HepG2 (cell line): ENCODE data around the gene B4GALT5. TPM values are rescaled to one million over a fixed set of nuclear protein-coding genes. Genes with fewer than 3 reads are reported as not detected.
A peak's percentile ranks its signal among the peaks of the same experiment; 100 is the strongest.

Experiments
- ATAC-seq: fragments of 200-7000 bp; cut with Tn5 transposase; 3 replicates; pipeline ENCODE4 v1.9.1; 2020; ENCODE audit warnings: mild to moderate bottlenecking, moderate library complexity
- BruUV-seq: library from RNA; stranded (reverse); fragments of 400-500 nt; replicated peaks from 2 replicates; lab custom pipeline; 2021; lab: Mats Ljungman, UMichigan
- CTCF ChIA-PET: fragments of 300-600 bp; formaldehyde crosslinking; extraction: SDS; loops from one replicate; lab custom pipeline; 2021; ENCODE audit warnings: low total read pairs, inconsistent platforms, low intra/inter-chr PET ratio; lab: Yijun Ruan, JAX
- POLR2A ChIA-PET: fragments of 350-600 bp; sonication (Branson Sonifier 250); formaldehyde crosslinking; loops from one replicate; lab custom pipeline; 2020; ENCODE audit warnings: antibody characterized with exemption, inconsistent platforms; lab: Yijun Ruan, JAX
- DNase-seq: peaks from one replicate; pipeline ENCODE4 v3.0.0-alpha.2; 2015; ENCODE audit warnings: low spot score
- FAIRE-seq: peaks from 3 replicates; lab custom pipeline; 2011; peaks lifted over from hg19 to GRCh38; lab: Jason Lieb, UNC
- H2AFZ ChIP-seq: one replicate; pipeline ENCODE4 v1.6.1; 2011; ENCODE audit warnings: low read length, inconsistent platforms
- H3K27ac ChIP-seq: fragments of 300-600 bp; 3 replicates; pipeline ENCODE4 v1.8.0; 2011; ENCODE audit warnings: mixed run types, mild to moderate bottlenecking, mixed read lengths, low read length, inconsistent platforms; ENCODE audit not compliant: insufficient read depth; ENCODE audit errors: extremely low read length
- H3K27me3 ChIP-seq, 2 experiments: fragments of 200-600 bp in 1 of 2; 2 replicates in 1 of 2; 3 replicates in 1 of 2; pipeline versions ENCODE4 v1.6.0 to v1.8.0; 2011; ENCODE audit warnings: low read length in 2 of 2, mild to moderate bottlenecking in 2 of 2, moderate library complexity in 2 of 2, inconsistent platforms in 1 of 2; ENCODE audit not compliant: insufficient read depth in 2 of 2, control insufficient read depth in 1 of 2
- H3K36me3 ChIP-seq, 2 experiments: fragments of 200-600 bp in 1 of 2; replicated peaks in 1 of 2; 2 replicates in 1 of 2; 3 replicates in 1 of 2; pipeline versions ENCODE4 v1.5.1 to v1.8.0; 2011; ENCODE audit warnings: low read length in 2 of 2, inconsistent platforms in 1 of 2; ENCODE audit not compliant: insufficient read depth in 2 of 2, control insufficient read depth in 1 of 2
- H3K4me1 ChIP-seq: 2 replicates; pipeline ENCODE4 v1.5.1; 2012; ENCODE audit warnings: low read length, inconsistent platforms; ENCODE audit not compliant: insufficient read depth
- H3K4me2 ChIP-seq: 2 replicates; pipeline ENCODE4 v1.6.0; 2011; ENCODE audit warnings: low read depth, low read length, inconsistent platforms
- H3K4me3 ChIP-seq, 3 experiments: fragments of 200-600 bp in 1 of 3; sonication (generic), shearing (Covaris generic) in 1 of 3; replicated peaks in 1 of 3; 2 replicates each; pipeline ENCODE4 v1.5.1; 2011 to 2016; ENCODE audit warnings: low read length in 3 of 3, inconsistent platforms in 2 of 3, low read depth in 2 of 3, mild to moderate bottlenecking in 2 of 3, control low read depth in 1 of 3, mixed read lengths in 1 of 3; ENCODE audit not compliant: insufficient read depth in 1 of 3
- H3K79me2 ChIP-seq: one replicate; pipeline ENCODE4 v1.6.1; 2011; ENCODE audit warnings: low read length, inconsistent platforms; ENCODE audit not compliant: insufficient read depth
- H3K9ac ChIP-seq: 2 replicates; pipeline ENCODE4 v1.6.0; 2011; ENCODE audit warnings: mild to moderate bottlenecking, low read depth, low read length, inconsistent platforms; ENCODE audit not compliant: insufficient read depth
- H3K9me3 ChIP-seq: 2 replicates; pipeline ENCODE4 v1.5.1; 2012; ENCODE audit warnings: mild to moderate bottlenecking, low read length
- H4K20me1 ChIP-seq: 2 replicates; pipeline ENCODE4 v1.6.0; 2011; ENCODE audit warnings: inconsistent platforms, mild to moderate bottlenecking, low read length, moderate library complexity; ENCODE audit not compliant: insufficient read depth
- HOXA9 ChIP-seq: sonication (generic); formaldehyde crosslinking; IDR thresholded peaks from 2 replicates; pipeline ENCODE4 v1.8.1; 2022; ENCODE audit warnings: missing genetic modification reagents, mild to moderate bottlenecking, moderate library complexity, borderline replicate concordance
- JUND ChIP-seq: sonication (generic); formaldehyde crosslinking; IDR thresholded peaks from 2 replicates; pipeline ENCODE4 v1.8.0; 2022; ENCODE audit warnings: mild to moderate bottlenecking, missing genetic modification reagents
- PCBP2 ChIP-seq: fragments of 200-400 bp; formaldehyde crosslinking; optimal IDR thresholded peaks from 2 replicates; pipeline ENCODE3; 2018; ENCODE audit warnings: low read length, low read depth; ENCODE audit not compliant: poor library complexity, severe bottlenecking
- RBM22 ChIP-seq: fragments of 200-400 bp; formaldehyde crosslinking; optimal IDR thresholded peaks from 2 replicates; pipeline ENCODE3; 2017; ENCODE audit warnings: mild to moderate bottlenecking, low read length, moderate library complexity
- SALL1 ChIP-seq: sonication (generic); formaldehyde crosslinking; IDR thresholded peaks from 2 replicates; pipeline ENCODE4 v1.8.0; 2022; ENCODE audit warnings: mild to moderate bottlenecking, missing genetic modification reagents
- USF2 ChIP-seq, 2 experiments: sonication (generic) in 1 of 2; formaldehyde crosslinking in 1 of 2; IDR thresholded peaks; 2 replicates each; pipeline versions ENCODE4 v1.5.1 to v1.6.1; 2011 to 2020; ENCODE audit warnings: borderline replicate concordance in 1 of 2, low read depth in 1 of 2, low read length in 1 of 2, mild to moderate bottlenecking in 1 of 2, missing genetic modification reagents in 1 of 2, moderate library complexity in 1 of 2
- ZNF143 ChIP-seq: sonication (generic); formaldehyde crosslinking; IDR thresholded peaks from 2 replicates; pipeline ENCODE4 v1.4.0; 2020; ENCODE audit warnings: missing genetic modification reagents
- ZNF451 ChIP-seq: sonication (generic); formaldehyde crosslinking; IDR thresholded peaks from 2 replicates; pipeline ENCODE4 v1.5.0; 2020; ENCODE audit warnings: mild to moderate bottlenecking, missing genetic modification reagents
- WGBS: methylation state at CpG from one replicate; pipeline ENCODE4 v1.1.6; 2017; ENCODE audit warnings: low lambda C conversion rate; 5-methylcytosine and 5-hydroxymethylcytosine counted together
- in situ Hi-C: cut with HindIII; loops from 2 replicates; pipeline ENCODE4 v1.10.0; 2017; ENCODE audit warnings: low pct_unique_long_range_greater_than_20kb; ENCODE audit not compliant: extremely low pct_ligation_motif_present
- intact Hi-C: fragments of 100-400 bp; cut with micrococcal nuclease; formaldehyde crosslinking; loops from one replicate; pipeline ENCODE4 v1.10.0; 2022; ENCODE audit not compliant: unreplicated experiment
- polyA plus RNA-seq, 8 experiments: library from polyadenylated mRNA; depleted of rRNA in 3 of 8; stranded (reverse) in 7 of 8; unstranded in 1 of 8; fragments of >200 nt; fragmentation: Illumina TruSeq in 4 of 8; extraction: Trizol in 4 of 8; gene quantifications; 2 replicates each; pipeline versions ENCODE4 v1.2.1 to v1.2.3, GENCODE V29; 2011 to 2016; ENCODE audit warnings: low read depth in 4 of 8, missing spikeins in 1 of 8, mixed read lengths in 1 of 8; ENCODE audit not compliant: insufficient read depth in 1 of 8
- total RNA-seq, 5 experiments: library from RNA; depleted of rRNA; stranded (reverse); fragments of >200 nt; fragmentation: Illumina TruSeq; extraction: Trizol; gene quantifications; 2 replicates each; pipeline ENCODE4 v1.2.3, GENCODE V29; 2016; ENCODE audit warnings: low read depth in 1 of 5
- TF ChIP-seq, protein P1 (sequence below): sonication (generic); formaldehyde crosslinking; IDR thresholded peaks from 2 replicates; pipeline ENCODE4 v1.4.0; 2020; ENCODE audit warnings: missing genetic modification reagents

B4GALT5 gene
- total and polyA plus RNA-seq, 2 of the 13 experiments (the other 11 are each of a cell fraction or from before 2014, with no cell fraction given), result 27.3 to 30.9 TPM

GRCh38 chr20:49635866-49636265, 77.8 kb downstream of the B4GALT5 start:
- no peaks in the 10 kb centered on the region for H4K20me1 ChIP-seq
- 94% methylated on average over 12 of the region's 12 CpGs for WGBS
- POLR2A ChIA-PET, result no interaction called here
- intact Hi-C loops, result no loop called here
- in situ Hi-C loops, result no loop called here
- TF ChIP-seq USF2 (IDR thresholded peaks at IDR 0.05; ENCODE audit: low read depth, low read length) (0 out of 2 replicates have a peak, but pooled peaks have one; percentile 3), USF2 (CRISPR knock-in tag; IDR thresholded peaks at IDR 0.05; ENCODE audit: borderline replicate concordance) (no peak), SALL1 (CRISPR knock-in tag) (no peak), RBM22 (peak; percentile 19), JUND (CRISPR knock-in tag) (no peak), ZNF451 (CRISPR knock-in tag) (no peak)
- TF ChIP-seq, all 625 proteins: peak for 2
- Histone ChIP-seq H2AFZ (no peak overlapping the region), H3K27me3 (no peaks in the 10 kb centered on the region), H3K4me2 (no peak overlapping the region), H3K4me3 (no peak overlapping the region), H3K9ac (no peak overlapping the region), H3K27ac (no peak overlapping the region), H3K36me3 (peaks cover 37 to 74% of the 10 kb centered on the region in 2 experiments), H3K4me1 (peaks cover 21% of the 10 kb centered on the region), H3K79me2 (no peaks in the 10 kb centered on the region), H3K9me3 (no peaks in the 10 kb centered on the region)
- no peak for ATAC-seq
- CTCF ChIA-PET, result no interaction called here
- BruUV-seq, result no TSS peak
- no peak for DNase-seq
- no peak for FAIRE-seq

GRCh38 chr20:49635166-49635565, 78.5 kb downstream of the B4GALT5 start:
- CTCF ChIA-PET, result no interaction called here
- no peak for DNase-seq
- Histone ChIP-seq H3K36me3 (peaks cover 31 to 67% of the 10 kb centered on the region in 2 experiments), H3K4me1 (peaks cover 23% of the 10 kb centered on the region), H3K27ac (no peak overlapping the region), H3K79me2 (no peaks in the 10 kb centered on the region), H3K27me3 (no peaks in the 10 kb centered on the region), H3K4me2 (no peak overlapping the region), H4K20me1 (no peaks in the 10 kb centered on the region), H3K9ac (no peak overlapping the region), H2AFZ (no peak overlapping the region), H3K9me3 (no peaks in the 10 kb centered on the region), H3K4me3 (no peak overlapping the region)
- intact Hi-C loops (no loop called here), in situ Hi-C loops (no loop called here)
- POLR2A ChIA-PET, result no interaction called here
- no peak for FAIRE-seq
- TF ChIP-seq, protein P1, sequence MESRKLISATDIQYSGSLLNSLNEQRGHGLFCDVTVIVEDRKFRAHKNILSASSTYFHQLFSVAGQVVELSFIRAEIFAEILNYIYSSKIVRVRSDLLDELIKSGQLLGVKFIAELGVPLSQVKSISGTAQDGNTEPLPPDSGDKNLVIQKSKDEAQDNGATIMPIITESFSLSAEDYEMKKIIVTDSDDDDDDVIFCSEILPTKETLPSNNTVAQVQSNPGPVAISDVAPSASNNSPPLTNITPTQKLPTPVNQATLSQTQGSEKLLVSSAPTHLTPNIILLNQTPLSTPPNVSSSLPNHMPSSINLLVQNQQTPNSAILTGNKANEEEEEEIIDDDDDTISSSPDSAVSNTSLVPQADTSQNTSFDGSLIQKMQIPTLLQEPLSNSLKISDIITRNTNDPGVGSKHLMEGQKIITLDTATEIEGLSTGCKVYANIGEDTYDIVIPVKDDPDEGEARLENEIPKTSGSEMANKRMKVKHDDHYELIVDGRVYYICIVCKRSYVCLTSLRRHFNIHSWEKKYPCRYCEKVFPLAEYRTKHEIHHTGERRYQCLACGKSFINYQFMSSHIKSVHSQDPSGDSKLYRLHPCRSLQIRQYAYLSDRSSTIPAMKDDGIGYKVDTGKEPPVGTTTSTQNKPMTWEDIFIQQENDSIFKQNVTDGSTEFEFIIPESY (CRISPR knock-in tag), result peak; percentile 72; the same call in 1 of the 2 replicates
- TF ChIP-seq HOXA9 (no peak), PCBP2 (no peak), ZNF143 (CRISPR knock-in tag) (no peak)
- BruUV-seq, result no TSS peak
- WGBS, result 92% methylated on average over 16 of the region's 16 CpGs
- ATAC-seq, result no peak
